ENCODE data around the gene ALOX12. TPM values are rescaled to one million over a fixed set of nuclear protein-coding genes. Genes with fewer than 3 reads are reported as not detected.
A peak's percentile ranks its signal among the peaks of the same experiment; 100 is the strongest.
"Not testable (repeated sequence)": the region's sequence is repeated elsewhere in the genome, so short reads cannot be mapped to it uniquely, and the experiment has no call there.

Gene ALOX12
- total RNA-seq, 1 experiment from 2014 or later, result not detected

- DNase-seq (ENCODE audit: low read depth, low spot score), result no peak
- in situ Hi-C loops (cut with HindIII; ENCODE audit: low pct_unique_long_range_greater_than_20kb, low sequenced_read_pairs), result no loop called here
These were observed 42.4 kb downstream of the ALOX12 start for GRCh38 chr17:7038025-7038862.

- DNase-seq (ENCODE audit: low read depth, low spot score), result no peak
- in situ Hi-C loops (cut with HindIII; ENCODE audit: low pct_unique_long_range_greater_than_20kb, low sequenced_read_pairs), result no loop called here
These were observed 44.0 kb downstream of the ALOX12 start for GRCh38 chr17:7039832-7040231.

GRCh38 chr17:7041607-7042500 lies 46.0 kb downstream of the ALOX12 start:
- DNase-seq (ENCODE audit: low read depth, low spot score), result no peak
- in situ Hi-C loops (cut with HindIII; ENCODE audit: low pct_unique_long_range_greater_than_20kb, low sequenced_read_pairs), result no loop called here

GRCh38 chr17:7042501-7043181 lies 46.8 kb downstream of the ALOX12 start:
- DNase-seq (ENCODE audit: low read depth, low spot score), result no peak
- in situ Hi-C loops (cut with HindIII; ENCODE audit: low pct_unique_long_range_greater_than_20kb, low sequenced_read_pairs), result no loop called here

- no peak for DNase-seq (ENCODE audit: low read depth, low spot score)
- in situ Hi-C loops (cut with HindIII; ENCODE audit: low pct_unique_long_range_greater_than_20kb, low sequenced_read_pairs), result no loop called here
These were observed 47.3 kb downstream of the ALOX12 start for GRCh38 chr17:7043182-7043496.

GRCh38 chr17:7043497-7044198 lies 47.8 kb downstream of the ALOX12 start, which contains the start of gene SLC16A11:
Gene SLC16A11 (minus strand): TSS chr17:7044092. CDS start chr17:7043513, 579 bp downstream.
- in situ Hi-C loops (cut with HindIII; ENCODE audit: low pct_unique_long_range_greater_than_20kb, low sequenced_read_pairs), result no loop called here
- no peak for DNase-seq (ENCODE audit: low read depth, low spot score)

- in situ Hi-C loops (cut with HindIII; ENCODE audit: low pct_unique_long_range_greater_than_20kb, low sequenced_read_pairs), result no loop called here
These were observed 49.8 kb downstream of the ALOX12 start for GRCh38 chr17:7045492-7046126.

GRCh38 chr17:7046127-7046724 lies 50.4 kb downstream of the ALOX12 start:
- in situ Hi-C loops (cut with HindIII; ENCODE audit: low pct_unique_long_range_greater_than_20kb, low sequenced_read_pairs), result no loop called here
- no peak for DNase-seq (ENCODE audit: low read depth, low spot score)

More at GRCh38 chr17:7045492-7046126, 49.8 kb downstream of the ALOX12 start:
- peak; percentile 75 for DNase-seq (ENCODE audit: low read depth, low spot score)

- in situ Hi-C loops (cut with HindIII; ENCODE audit: low pct_unique_long_range_greater_than_20kb, low sequenced_read_pairs); DNase-seq (ENCODE audit: low read depth, low spot score): not testable (repeated sequence)
These were observed 51.0 kb downstream of the ALOX12 start for GRCh38 chr17:7046725-7047397.

- no peak for DNase-seq (ENCODE audit: low read depth, low spot score)
- in situ Hi-C loops (cut with HindIII; ENCODE audit: low pct_unique_long_range_greater_than_20kb, low sequenced_read_pairs), result no loop called here
These were observed 51.7 kb downstream of the ALOX12 start for GRCh38 chr17:7047566-7047965.

- DNase-seq (ENCODE audit: low read depth, low spot score), result peak; percentile 66
- in situ Hi-C loops (cut with HindIII; ENCODE audit: low pct_unique_long_range_greater_than_20kb, low sequenced_read_pairs), result no loop called here
These were observed 53.1 kb downstream of the ALOX12 start for GRCh38 chr17:7048968-7049367.

GRCh38 chr17:7050583-7050982 lies 54.7 kb downstream of the ALOX12 start:
- DNase-seq (ENCODE audit: low read depth, low spot score); in situ Hi-C loops (cut with HindIII; ENCODE audit: low pct_unique_long_range_greater_than_20kb, low sequenced_read_pairs): not testable (repeated sequence)

- no peak for DNase-seq (ENCODE audit: low read depth, low spot score)
- in situ Hi-C loops (cut with HindIII; ENCODE audit: low pct_unique_long_range_greater_than_20kb, low sequenced_read_pairs), result no loop called here
These were observed 60.5 kb downstream of the ALOX12 start for GRCh38 chr17:7056386-7056785.

GRCh38 chr17:7058831-7059447 lies 63.1 kb downstream of the ALOX12 start:
- in situ Hi-C loops (cut with HindIII; ENCODE audit: low pct_unique_long_range_greater_than_20kb, low sequenced_read_pairs), result no loop called here
- no peak for DNase-seq (ENCODE audit: low read depth, low spot score)

Measured in SK-MEL-5 (cell line).